ENCODE results near the gene IZUMO3. TPM values are rescaled to one million over a fixed set of nuclear protein-coding genes. Genes with fewer than 3 reads are reported as not detected.

Gene IZUMO3
- total and polyA plus RNA-seq, 2 of the 13 experiments (the other 11 are each of a cell fraction or from before 2014, with no cell fraction given) = not detected

- intact Hi-C loops (cut with micrococcal nuclease; ENCODE audit: unreplicated experiment) = no loop called here
- FAIRE-seq (no peak), ATAC-seq (no peak), DNase-seq (ENCODE audit: low spot score) (no peak)
- H3K9me3 ChIP-seq (ENCODE audit: low read length) = peaks cover 71% of the 10 kb centered on the region
- no peak overlapping the region for H2AFZ ChIP-seq (ENCODE audit: low read length)
- H3K4me2 ChIP-seq (ENCODE audit: low read depth, low read length) = no peak overlapping the region
- H3K79me2 ChIP-seq (ENCODE audit: insufficient read depth, low read length) = no peaks in the 10 kb centered on the region
- ChIA-PET POLR2A (no interaction called here), CTCF (ENCODE audit: low intra/inter-chr PET ratio, low total read pairs) (no interaction called here)
- no TSS peak for BruUV-seq (replicated peaks)
- H3K27ac ChIP-seq (ENCODE audit: extremely low read length, insufficient read depth, low read length) = no peak overlapping the region
- H3K4me1 ChIP-seq (ENCODE audit: insufficient read depth, low read length) = no peaks in the 10 kb centered on the region
- in situ Hi-C loops (cut with HindIII; ENCODE audit: extremely low pct_ligation_motif_present, low pct_unique_long_range_greater_than_20kb) = no loop called here
- WGBS (ENCODE audit: low lambda C conversion rate) = 43% methylated on average over 7 of the region's 7 CpGs
- no peaks in the 10 kb centered on the region for H4K20me1 ChIP-seq (ENCODE audit: insufficient read depth, low read length)
- H3K27me3 ChIP-seq (ENCODE audit: control insufficient read depth in 1 of 2, insufficient read depth in 2 of 2, low read length in 2 of 2) = no peaks in the 10 kb centered on the region
- TF ChIP-seq MED8 (CRISPR knock-in tag; IDR thresholded peaks at IDR 0.05; ENCODE audit: insufficient replicate concordance) = no peak
- no peak for TF ChIP-seq ZBTB44 (CRISPR knock-in tag; IDR thresholded peaks at IDR 0.05)
- no peak for TF ChIP-seq FOXO4 (CRISPR knock-in tag; conservative IDR thresholded peaks at IDR 0.05)
- no peak for TF ChIP-seq ZNF761 (CRISPR knock-in tag; conservative IDR thresholded peaks at IDR 0.05)
- TF ChIP-seq NBN (conservative IDR thresholded peaks at IDR 0.05) = no peak
- H3K9ac ChIP-seq (ENCODE audit: insufficient read depth, low read depth, low read length) = no peak overlapping the region
- H3K4me3 ChIP-seq (replicated peaks in 1 of 3; ENCODE audit: insufficient read depth in 1 of 3, low read depth in 2 of 3, low read length in 3 of 3) = no peak overlapping the region
- no peaks in the 10 kb centered on the region for H3K36me3 ChIP-seq (replicated peaks in 1 of 2; ENCODE audit: control insufficient read depth in 1 of 2, insufficient read depth in 2 of 2, low read length in 2 of 2)
Observed at GRCh38 chr9:24545285-24545684, 412 bp downstream of the IZUMO3 start.

GRCh38 chr9:24518545-24518944, 27.2 kb downstream of the IZUMO3 start:
- no peaks in the 10 kb centered on the region for H3K36me3 ChIP-seq (replicated peaks in 1 of 2; ENCODE audit: control insufficient read depth in 1 of 2, insufficient read depth in 2 of 2, low read length in 2 of 2)
- no peaks in the 10 kb centered on the region for H3K79me2 ChIP-seq (ENCODE audit: insufficient read depth, low read length)
- FAIRE-seq = no peak
- no peak overlapping the region for H2AFZ ChIP-seq (ENCODE audit: low read length)
- no TSS peak for BruUV-seq (replicated peaks)
- ChIA-PET POLR2A (no interaction called here), CTCF (ENCODE audit: low intra/inter-chr PET ratio, low total read pairs) (no interaction called here)
- no peaks in the 10 kb centered on the region for H4K20me1 ChIP-seq (ENCODE audit: insufficient read depth, low read length)
- WGBS (ENCODE audit: low lambda C conversion rate) = 3% methylated on average over 2 of the region's 2 CpGs
- no peak for DNase-seq (ENCODE audit: low spot score)
- no peaks in the 10 kb centered on the region for H3K27me3 ChIP-seq (ENCODE audit: control insufficient read depth in 1 of 2, insufficient read depth in 2 of 2, low read length in 2 of 2)
- no peak overlapping the region for H3K27ac ChIP-seq (ENCODE audit: extremely low read length, insufficient read depth, low read length)
- H3K9me3 ChIP-seq (ENCODE audit: low read length) = peaks cover 60% of the 10 kb centered on the region
- no peak overlapping the region for H3K4me3 ChIP-seq (replicated peaks in 1 of 3; ENCODE audit: insufficient read depth in 1 of 3, low read depth in 2 of 3, low read length in 3 of 3)
- TF ChIP-seq KDM2A (CRISPR knock-in tag; IDR thresholded peaks at IDR 0.05; ENCODE audit: borderline replicate concordance, low read depth) (no peak), ZNF44 (CRISPR knock-in tag; IDR thresholded peaks at IDR 0.05) (no peak), MAFF (IDR thresholded peaks at IDR 0.05; ENCODE audit: low read depth, low read length) (peak; percentile 79), MAFK (conservative IDR thresholded peaks at IDR 0.05 in 1 of 2, IDR thresholded peaks at IDR 0.05 in 1 of 2; ENCODE audit: low read length in 2 of 2) (peak; percentile 61 to 87), ARID5B (CRISPR knock-in tag; IDR thresholded peaks at IDR 0.05) (no peak), FIP1L1 (IDR thresholded peaks at IDR 0.05; ENCODE audit: borderline replicate concordance, insufficient read depth, low read depth, low read length) (no peak)
- ATAC-seq = no peak
- in situ Hi-C loops (cut with HindIII; ENCODE audit: extremely low pct_ligation_motif_present, low pct_unique_long_range_greater_than_20kb) (no loop called here), intact Hi-C loops (cut with micrococcal nuclease; ENCODE audit: unreplicated experiment) (no loop called here)
- no peak overlapping the region for H3K9ac ChIP-seq (ENCODE audit: insufficient read depth, low read depth, low read length)
- H3K4me2 ChIP-seq (ENCODE audit: low read depth, low read length) = no peak overlapping the region
- no peaks in the 10 kb centered on the region for H3K4me1 ChIP-seq (ENCODE audit: insufficient read depth, low read length)
